GM12878 (cell line): ENCODE measurements around the gene SLC31A2. TPM values are rescaled to one million over a fixed set of nuclear protein-coding genes. Genes with fewer than 3 reads are reported as not detected.

ENCODE experiments used
- ATF3 ChIP-seq: IDR thresholded peaks from 2 replicates; pipeline ENCODE4 v1.6.1; 2011; ENCODE audit warnings: low read depth, mild to moderate bottlenecking, low read length, moderate library complexity, borderline replicate concordance; ENCODE audit errors: extremely low read depth
- BMI1 ChIP-seq: fragments of 450-650 bp; IDR thresholded peaks from 2 replicates; pipeline ENCODE4 v1.6.1; 2016; ENCODE audit warnings: mild to moderate bottlenecking, moderate library complexity, borderline replicate concordance
- CREM ChIP-seq: IDR thresholded peaks from 2 replicates; pipeline ENCODE4 v1.6.1; 2014; ENCODE audit warnings: antibody characterized with exemption, low read depth
- IKZF1 ChIP-seq: fragments of 450-650 bp; conservative IDR thresholded peaks from 2 replicates; pipeline ENCODE4 v1.6.1; 2017; ENCODE audit warnings: antibody characterized with exemption, mild to moderate bottlenecking
- LARP7 ChIP-seq: fragments of 450-650 bp; IDR thresholded peaks from 2 replicates; pipeline ENCODE4 v1.6.1; 2017; ENCODE audit warnings: mild to moderate bottlenecking
- MYC ChIP-seq: IDR thresholded peaks from 2 replicates; pipeline ENCODE4 v1.6.1; 2011; ENCODE audit warnings: mild to moderate bottlenecking, low read length, moderate library complexity, inconsistent platforms; ENCODE audit not compliant: insufficient read depth, insufficient replicate concordance, insufficient read length, severe bottlenecking
- POLR2A ChIP-seq: IDR thresholded peaks from 2 replicates; pipeline ENCODE4 v1.6.1; 2011; ENCODE audit warnings: low read depth, mild to moderate bottlenecking, low read length
- POU2F2 ChIP-seq: IDR thresholded peaks from 3 replicates; pipeline ENCODE4 v1.6.1; 2011; ENCODE audit warnings: low read depth, mild to moderate bottlenecking, low read length, borderline replicate concordance
- RAD21 ChIP-seq: IDR thresholded peaks from 2 replicates; pipeline ENCODE4 v1.6.1; 2011; ENCODE audit warnings: mild to moderate bottlenecking, low read depth, low read length, moderate library complexity; ENCODE audit not compliant: insufficient read depth
- RELA ChIP-seq: fragments of 450-650 bp; IDR thresholded peaks from 2 replicates; pipeline ENCODE4 v1.8.0; 2014; ENCODE audit warnings: borderline replicate concordance; ENCODE audit not compliant: partially characterized antibody
- RUNX3 ChIP-seq: IDR thresholded peaks from 2 replicates; pipeline ENCODE4 v1.6.1; 2012; ENCODE audit warnings: low read length, inconsistent platforms
- SKIL ChIP-seq: fragments of 450-650 bp; IDR thresholded peaks from 2 replicates; pipeline ENCODE4 v1.6.1; 2017; ENCODE audit warnings: mild to moderate bottlenecking, low read depth, inconsistent platforms; ENCODE audit not compliant: poor library complexity, severe bottlenecking
- SMARCA5 ChIP-seq: fragments of 450-650 bp; IDR thresholded peaks from 2 replicates; pipeline ENCODE4 v1.6.1; 2017; ENCODE audit warnings: mild to moderate bottlenecking
- SPI1 ChIP-seq: IDR thresholded peaks from 2 replicates; pipeline ENCODE4 v1.6.1; 2011; ENCODE audit warnings: low read depth, mild to moderate bottlenecking, low read length, moderate library complexity, borderline replicate concordance; ENCODE audit not compliant: insufficient read depth
- STAT1 ChIP-seq: fragments of 450-650 bp; conservative IDR thresholded peaks from 2 replicates; pipeline ENCODE4 v1.6.1; 2014; ENCODE audit warnings: antibody characterized with exemption, mild to moderate bottlenecking
- TCF7 ChIP-seq: IDR thresholded peaks from 2 replicates; pipeline ENCODE4 v1.6.1; 2014; ENCODE audit warnings: antibody characterized with exemption, borderline replicate concordance
- WRNIP1 ChIP-seq: IDR thresholded peaks from 2 replicates; pipeline ENCODE4 v1.6.1; 2011; ENCODE audit warnings: low read depth, low read length, improper control_type of control experiment, borderline replicate concordance
- YY1 ChIP-seq: IDR thresholded peaks from 2 replicates; pipeline ENCODE4 v1.6.1; 2011; ENCODE audit warnings: low read depth, mild to moderate bottlenecking, low read length
- ZNF592 ChIP-seq: fragments of 450-650 bp; IDR thresholded peaks from 2 replicates; pipeline ENCODE4 v1.6.1; 2017; ENCODE audit warnings: mild to moderate bottlenecking, moderate library complexity
- polyA plus RNA-seq, 11 experiments: library from polyadenylated mRNA; depleted of rRNA in 4 of 11; unstranded in 6 of 11; stranded (reverse) in 5 of 11; fragments of >200 nt; fragmentation: Nextera tagmentation in 4 of 11; fragmentation: Illumina TruSeq in 1 of 11; extraction: Ambion mirVana in 4 of 11; extraction: Trizol in 1 of 11; gene quantifications; 1 replicate in 1 of 11; 2 replicates in 10 of 11; pipeline versions ENCODE4 v1.2.1 to v1.2.3, GENCODE V29; 2011 to 2016; ENCODE audit warnings: inconsistent platforms in 2 of 11, missing spikeins in 2 of 11, low read depth in 1 of 11
- total RNA-seq, 4 experiments: library from RNA; depleted of rRNA in 3 of 4; stranded (reverse); fragments of >200 nt in 3 of 4; fragmentation: Illumina TruSeq in 1 of 4; extraction: Trizol in 1 of 4; gene quantifications; 2 replicates each; pipeline versions ENCODE4 v1.2.1 to v1.2.3, GENCODE V29; 2013 to 2021
- TF ChIP-seq, protein P1 (sequence below): IDR thresholded peaks from 2 replicates; pipeline ENCODE4 v1.6.1; 2011; ENCODE audit warnings: low read depth, low read length, improper control_type of control experiment, borderline replicate concordance
- TF ChIP-seq, protein P2 (sequence below): fragments of 450-650 bp; IDR thresholded peaks from 2 replicates; pipeline ENCODE4 v1.6.1; 2016; ENCODE audit warnings: mild to moderate bottlenecking

SLC31A2 gene
- total and polyA plus RNA-seq, 10 of the 15 experiments (the other 5 are each of a cell fraction or from before 2014, with no cell fraction given): 0.09 to 1.9 (median 0.93) TPM

DNA sequence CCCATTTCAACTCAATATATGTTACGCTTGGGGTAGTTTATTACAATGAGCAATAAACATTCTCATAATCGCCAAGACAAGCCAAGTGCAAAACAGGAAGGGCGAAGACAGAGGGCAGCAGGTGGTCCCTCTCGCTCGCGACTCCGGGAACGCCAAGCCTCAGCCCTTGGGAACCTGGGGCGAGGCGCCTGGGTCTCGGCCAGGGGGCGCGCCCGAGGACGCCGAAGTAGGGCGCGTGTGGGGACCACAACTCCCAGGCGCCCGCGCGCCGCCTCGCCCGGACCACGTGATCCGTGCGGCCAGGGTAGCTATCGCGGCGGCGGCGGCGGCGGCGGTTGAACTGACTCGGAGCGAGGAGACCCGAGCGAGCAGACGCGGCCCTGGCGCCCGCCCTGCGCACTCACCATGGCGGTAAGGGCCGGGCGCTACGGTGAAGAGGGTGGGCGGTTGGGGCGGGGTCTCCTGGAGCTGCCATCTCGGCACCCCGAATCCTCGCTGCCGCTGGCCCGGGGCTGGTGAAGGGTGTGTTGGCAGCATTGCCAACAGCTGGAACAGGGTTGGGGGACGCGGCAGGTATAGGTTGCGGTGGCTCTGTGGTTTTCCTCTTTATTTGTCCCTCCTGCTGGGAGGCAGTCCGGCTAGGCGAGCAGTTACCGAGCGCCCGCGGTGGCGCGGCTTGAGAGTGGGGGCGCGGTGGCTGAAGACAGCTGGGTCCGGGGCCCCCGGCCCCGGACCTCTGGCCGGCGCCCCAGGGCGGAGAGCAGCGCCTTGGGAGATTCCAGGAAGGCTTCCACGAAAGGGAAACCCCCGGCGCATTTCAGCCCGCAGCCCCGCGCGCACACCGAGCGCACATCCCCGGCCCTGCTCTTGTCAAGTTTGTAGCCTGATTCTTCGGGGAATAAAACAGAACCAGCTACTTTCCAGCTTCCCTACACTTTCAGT lies at the start of gene SLC31A2 (continued):
- no peak for TF ChIP-seq POU2F2
- TF ChIP-seq WRNIP1: no peak
- no peak for TF ChIP-seq SKIL
- TF ChIP-seq POLR2A: peak; percentile 75
- TF ChIP-seq, protein P1, sequence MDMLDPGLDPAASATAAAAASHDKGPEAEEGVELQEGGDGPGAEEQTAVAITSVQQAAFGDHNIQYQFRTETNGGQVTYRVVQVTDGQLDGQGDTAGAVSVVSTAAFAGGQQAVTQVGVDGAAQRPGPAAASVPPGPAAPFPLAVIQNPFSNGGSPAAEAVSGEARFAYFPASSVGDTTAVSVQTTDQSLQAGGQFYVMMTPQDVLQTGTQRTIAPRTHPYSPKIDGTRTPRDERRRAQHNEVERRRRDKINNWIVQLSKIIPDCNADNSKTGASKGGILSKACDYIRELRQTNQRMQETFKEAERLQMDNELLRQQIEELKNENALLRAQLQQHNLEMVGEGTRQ: peak; percentile 58
- no peak for TF ChIP-seq SMARCA5
- 0 out of 2 replicates have a peak, but pooled peaks have one; percentile 57 for TF ChIP-seq LARP7
- peak; percentile 43; the same call in 1 of the 2 replicates for TF ChIP-seq CREM
- TF ChIP-seq TCF7: no peak
- no peak for TF ChIP-seq MYC
- peak; percentile 78 for TF ChIP-seq YY1
- no peak for TF ChIP-seq STAT1
- TF ChIP-seq IKZF1: peak; percentile 80
- TF ChIP-seq SPI1: no peak
- TF ChIP-seq RELA: no peak
- TF ChIP-seq, protein P2, sequence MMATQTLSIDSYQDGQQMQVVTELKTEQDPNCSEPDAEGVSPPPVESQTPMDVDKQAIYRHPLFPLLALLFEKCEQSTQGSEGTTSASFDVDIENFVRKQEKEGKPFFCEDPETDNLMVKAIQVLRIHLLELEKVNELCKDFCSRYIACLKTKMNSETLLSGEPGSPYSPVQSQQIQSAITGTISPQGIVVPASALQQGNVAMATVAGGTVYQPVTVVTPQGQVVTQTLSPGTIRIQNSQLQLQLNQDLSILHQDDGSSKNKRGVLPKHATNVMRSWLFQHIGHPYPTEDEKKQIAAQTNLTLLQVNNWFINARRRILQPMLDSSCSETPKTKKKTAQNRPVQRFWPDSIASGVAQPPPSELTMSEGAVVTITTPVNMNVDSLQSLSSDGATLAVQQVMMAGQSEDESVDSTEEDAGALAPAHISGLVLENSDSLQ: no peak
- no peak for TF ChIP-seq ZNF592
- TF ChIP-seq RUNX3: peak; percentile 40
- TF ChIP-seq RAD21: no peak
- TF ChIP-seq ATF3: peak; percentile 77; the same call in 1 of the 2 replicates
- TF ChIP-seq BMI1: no peak
